Uterus (tissue), 4 donors: Measurements from ENCODE around the gene GCSAM. TPM values are rescaled to one million over a fixed set of nuclear protein-coding genes. Genes with fewer than 3 reads are reported as not detected.

ENCODE experiments used
- DNase-seq, 2 donors: peaks; one replicate each; pipeline ENCODE4 v3.0.0-alpha.2; 2019 to 2020
- H3K27ac ChIP-seq, 2 donors: fragments of 200-600 bp; sonication (generic); 1 replicate in 1 of 2; 2 replicates in 1 of 2; pipeline ENCODE4 v1.5.1; 2016 to 2018
- H3K27me3 ChIP-seq, 2 donors: fragments of 200-600 bp; sonication (generic); one replicate each; pipeline ENCODE4 v1.5.1; 2018 to 2019; ENCODE audit warnings: control low read depth in 1 of 2
- H3K36me3 ChIP-seq, 2 donors: fragments of 200-600 bp; sonication (generic); one replicate each; pipeline ENCODE4 v1.5.1; 2019; ENCODE audit warnings: control low read depth in 1 of 2
- H3K4me1 ChIP-seq, 2 donors: fragments of 200-600 bp; sonication (generic); one replicate each; pipeline ENCODE4 v1.5.1; 2018 to 2019; ENCODE audit warnings: control low read depth in 1 of 2
- H3K4me3 ChIP-seq, 2 donors: fragments of 200-600 bp; sonication (generic); 1 replicate in 1 of 2; 2 replicates in 1 of 2; pipeline ENCODE4 v1.5.1; 2018 to 2019; ENCODE audit warnings: mild to moderate bottlenecking in 1 of 2
- H3K9me3 ChIP-seq, 2 donors: fragments of 200-600 bp; sonication (generic); one replicate each; pipeline ENCODE4 v1.5.1; 2019; ENCODE audit warnings: control low read depth in 1 of 2
- CTCF ChIP-seq, 4 experiments: fragments of 200-600 bp in 2 of 4; fragments of 450-650 bp in 2 of 4; sonication (generic) in 2 of 4; IDR thresholded peaks; one replicate each; pipeline ENCODE4 v1.5.1; 2016 to 2019; ENCODE audit warnings: antibody characterized with exemption in 4 of 4, mild to moderate bottlenecking in 2 of 4, moderate library complexity in 1 of 4
- POLR2A ChIP-seq, 2 donors: fragments of 450-650 bp; IDR thresholded peaks; one replicate each; pipeline ENCODE4 v1.6.1; 2016; ENCODE audit warnings: antibody characterized with exemption in 2 of 2, mild to moderate bottlenecking in 1 of 2, moderate library complexity in 1 of 2
- intact Hi-C: fragments of 100-400 bp; cut with DNase I; formaldehyde crosslinking; loops from one replicate; pipeline ENCODE4 v1.15.1; 2023; ENCODE audit warnings: low total_unique reads
- total RNA-seq, 4 donors: library from RNA; depleted of rRNA in 3 of 4; stranded (reverse); fragments of >200 nt in 3 of 4; gene quantifications; one replicate each; pipeline versions ENCODE4 v1.1.0 to v1.2.4, GENCODE V29; 2014 to 2023
- donor health status: DM: yes; HTN: yes; CAD: no.

GCSAM gene
- total RNA-seq, 4 donors from 2014 or later, result 0.14 TPM; not detected in 3

GRCh38 chr3:112167758-112168157, 34.7 kb upstream of the GCSAM start:
- Histone ChIP-seq H3K4me1 (no peaks in the 10 kb centered on the region), H3K36me3 (no peaks in the 10 kb centered on the region), H3K9me3 (no peaks in the 10 kb centered on the region), H3K4me3 (no peak overlapping the region), H3K27ac (no peak overlapping the region), H3K27me3 (no peaks in the 10 kb centered on the region)
- DNase-seq, result no peak
- intact Hi-C loops, result no loop called here
- TF ChIP-seq CTCF (IDR thresholded peaks at IDR 0.05) (no peak), POLR2A (IDR thresholded peaks at IDR 0.05) (no peak)

- no peaks in the 10 kb centered on the region for H3K9me3 ChIP-seq
- intact Hi-C loops, result no loop called here
- H3K27ac ChIP-seq, result no peak overlapping the region
- H3K4me3 ChIP-seq, result no peak overlapping the region
- TF ChIP-seq CTCF (IDR thresholded peaks at IDR 0.05), result no peak
- TF ChIP-seq POLR2A (IDR thresholded peaks at IDR 0.05), result no peak
- H3K4me1 ChIP-seq, result no peaks in the 10 kb centered on the region
- no peak for DNase-seq
- H3K36me3 ChIP-seq, result no peaks in the 10 kb centered on the region
- no peaks in the 10 kb centered on the region for H3K27me3 ChIP-seq
These were observed 16.1 kb upstream of the GCSAM start for GRCh38 chr3:112149136-112149535.

GRCh38 chr3:112143689-112144088, 10.6 kb upstream of the GCSAM start:
- Histone ChIP-seq H3K4me1 (no peaks in the 10 kb centered on the region), H3K9me3 (no peaks in the 10 kb centered on the region), H3K36me3 (no peaks in the 10 kb centered on the region), H3K4me3 (no peak overlapping the region), H3K27me3 (no peaks in the 10 kb centered on the region), H3K27ac (no peak overlapping the region)
- intact Hi-C loops, result no loop called here
- TF ChIP-seq CTCF (IDR thresholded peaks at IDR 0.05) (no peak), POLR2A (IDR thresholded peaks at IDR 0.05) (no peak)
- DNase-seq, result no peak

GRCh38 chr3:112143251-112143650, 10.2 kb upstream of the GCSAM start:
- Histone ChIP-seq H3K36me3 (no peaks in the 10 kb centered on the region), H3K4me3 (no peak overlapping the region), H3K27ac (no peak overlapping the region), H3K9me3 (no peaks in the 10 kb centered on the region), H3K27me3 (no peaks in the 10 kb centered on the region), H3K4me1 (no peaks in the 10 kb centered on the region)
- TF ChIP-seq CTCF (IDR thresholded peaks at IDR 0.05) (no peak), POLR2A (IDR thresholded peaks at IDR 0.05) (no peak)
- intact Hi-C loops, result no loop called here
- no peak for DNase-seq

GRCh38 chr3:112141293-112141692, 8.2 kb upstream of the GCSAM start:
- DNase-seq, result no peak
- intact Hi-C loops, result no loop called here
- Histone ChIP-seq H3K27ac (no peak overlapping the region), H3K36me3 (no peaks in the 10 kb centered on the region), H3K4me3 (no peak overlapping the region), H3K27me3 (no peaks in the 10 kb centered on the region), H3K9me3 (no peaks in the 10 kb centered on the region), H3K4me1 (no peaks in the 10 kb centered on the region)
- TF ChIP-seq CTCF (IDR thresholded peaks at IDR 0.05), result no peak
